H9 (cell line): ENCODE data around the gene PEMT. TPM values are rescaled to one million over a fixed set of nuclear protein-coding genes. Genes with fewer than 3 reads are reported as not detected.

ENCODE experiments used
- DNase-seq: peaks from one replicate; pipeline ENCODE4 v3.0.0-alpha.2; 2017
- H2AFZ ChIP-seq: one replicate; pipeline ENCODE4 v1.6.1; 2013; ENCODE audit warnings: mild to moderate bottlenecking, low read length, control low read depth, moderate library complexity
- H2AK5ac ChIP-seq: 2 replicates; pipeline ENCODE4 v1.6.1; 2013; ENCODE audit warnings: low read length, control low read depth, mixed read lengths; ENCODE audit not compliant: insufficient read length
- H2BK120ac ChIP-seq: one replicate; pipeline ENCODE4 v1.6.1; 2013; ENCODE audit warnings: low read depth, mild to moderate bottlenecking, low read length, control low read depth, inconsistent platforms; ENCODE audit not compliant: poor library complexity, severe bottlenecking
- H2BK12ac ChIP-seq: 2 replicates; pipeline ENCODE4 v1.6.1; 2013; ENCODE audit warnings: low read length, control low read depth, mixed read lengths, low read depth; ENCODE audit not compliant: insufficient read length
- H2BK15ac ChIP-seq: 2 replicates; pipeline ENCODE4 v1.6.1; 2013; ENCODE audit warnings: low read depth, low read length, control low read depth
- H2BK20ac ChIP-seq: one replicate; pipeline ENCODE4 v1.6.1; 2013; ENCODE audit warnings: low read depth, mild to moderate bottlenecking, low read length, control low read depth, inconsistent platforms; ENCODE audit not compliant: poor library complexity, severe bottlenecking
- H2BK5ac ChIP-seq: 2 replicates; pipeline ENCODE4 v1.6.1; 2013; ENCODE audit warnings: low read length, control low read depth, mixed read lengths; ENCODE audit not compliant: insufficient read length
- H3K14ac ChIP-seq: 2 replicates; pipeline ENCODE4 v1.6.1; 2013; ENCODE audit warnings: low read length, control low read depth; ENCODE audit not compliant: insufficient read depth
- H3K18ac ChIP-seq: 2 replicates; pipeline ENCODE4 v1.6.1; 2013; ENCODE audit warnings: low read depth, mild to moderate bottlenecking, mixed read lengths, low read length, control low read depth; ENCODE audit not compliant: insufficient read length
- H3K23ac ChIP-seq: 2 replicates; pipeline ENCODE4 v1.6.1; 2013; ENCODE audit warnings: low read length, control low read depth, mixed read lengths, low read depth; ENCODE audit not compliant: insufficient read length
- H3K23me2 ChIP-seq: 2 replicates; pipeline ENCODE4 v1.6.1; 2013; ENCODE audit warnings: low read depth, mild to moderate bottlenecking, mixed read lengths, low read length, control low read depth; ENCODE audit not compliant: insufficient read length, poor library complexity, severe bottlenecking
- H3K27ac ChIP-seq: 2 replicates; pipeline ENCODE4 v1.5.1; 2013; ENCODE audit warnings: low read length, control low read depth, mixed read lengths, low read depth; ENCODE audit not compliant: insufficient read length
- H3K27me3 ChIP-seq: 2 replicates; pipeline ENCODE4 v1.6.1; 2013; ENCODE audit warnings: low read length, control low read depth, inconsistent platforms; ENCODE audit not compliant: insufficient read depth
- H3K4ac ChIP-seq: 2 replicates; pipeline ENCODE4 v1.6.1; 2013; ENCODE audit warnings: low read depth, mild to moderate bottlenecking, control low read depth, inconsistent platforms, low read length, moderate library complexity
- H3K4me1 ChIP-seq: 2 replicates; pipeline ENCODE4 v1.6.1; 2013; ENCODE audit warnings: low read length, control low read depth, inconsistent platforms; ENCODE audit not compliant: insufficient read depth
- H3K4me2 ChIP-seq: 2 replicates; pipeline ENCODE4 v1.6.1; 2013; ENCODE audit warnings: low read length, control low read depth, mixed read lengths; ENCODE audit not compliant: insufficient read length, insufficient read depth
- H3K56ac ChIP-seq: 2 replicates; pipeline ENCODE4 v1.6.1; 2013; ENCODE audit warnings: low read depth, mild to moderate bottlenecking, mixed read lengths, low read length, control low read depth; ENCODE audit not compliant: insufficient read length
- H3K79me1 ChIP-seq: 2 replicates; pipeline ENCODE4 v1.6.1; 2013; ENCODE audit warnings: low read depth, mild to moderate bottlenecking, moderate library complexity, low read length, control low read depth, inconsistent platforms; ENCODE audit not compliant: insufficient read depth, poor library complexity, severe bottlenecking
- H3K79me2 ChIP-seq: 2 replicates; pipeline ENCODE4 v1.6.1; 2013; ENCODE audit warnings: low read length, control low read depth, inconsistent platforms; ENCODE audit not compliant: insufficient read depth
- H3K9ac ChIP-seq: 2 replicates; pipeline ENCODE4 v1.6.1; 2013; ENCODE audit warnings: low read length, control low read depth, mixed read lengths; ENCODE audit not compliant: insufficient read length; ENCODE audit errors: extremely low read depth
- H3K9me3 ChIP-seq: one replicate; pipeline ENCODE4 v1.6.1; 2013; ENCODE audit warnings: low read depth, low read length, inconsistent platforms; ENCODE audit not compliant: control insufficient read depth
- H3T11ph ChIP-seq: one replicate; pipeline ENCODE4 v1.6.1; 2013; ENCODE audit warnings: mild to moderate bottlenecking, low read length, control low read depth, inconsistent platforms
- H4K20me1 ChIP-seq: one replicate; pipeline ENCODE4 v1.6.1; 2013; ENCODE audit not compliant: control insufficient read depth, insufficient read length, insufficient read depth
- H4K5ac ChIP-seq: 2 replicates; pipeline ENCODE4 v1.6.1; 2013; ENCODE audit warnings: low read depth, mild to moderate bottlenecking, mixed read lengths, low read length, control low read depth; ENCODE audit not compliant: insufficient read length
- H4K8ac ChIP-seq: replicated peaks from 2 replicates; pipeline ENCODE4 v1.6.1; 2013; ENCODE audit warnings: low read length, control low read depth, mixed read lengths, low read depth; ENCODE audit not compliant: insufficient read length
- H4K91ac ChIP-seq: 2 replicates; pipeline ENCODE4 v1.6.1; 2013; ENCODE audit warnings: low read depth, mild to moderate bottlenecking, moderate library complexity, mixed read lengths, low read length, control low read depth; ENCODE audit not compliant: insufficient read length
- H3K27ac Mint-ChIP-seq, 3 experiments: 2 replicates in 2 of 3; 3 replicates in 1 of 3; pipeline ENCODE4 v1.8.0; 2020 to 2021; ENCODE audit warnings: mixed read lengths in 3 of 3, mild to moderate bottlenecking in 1 of 3, moderate library complexity in 1 of 3
- H3K27me3 Mint-ChIP-seq: 2 replicates; pipeline ENCODE4 v1.8.0; 2021; ENCODE audit warnings: low read depth, mild to moderate bottlenecking, moderate library complexity, mixed read lengths
- H3K36me3 Mint-ChIP-seq, 3 experiments: 2 replicates in 2 of 3; 3 replicates in 1 of 3; pipeline ENCODE4 v1.8.0; 2020 to 2021; ENCODE audit warnings: low read depth in 3 of 3, mixed read lengths in 3 of 3; ENCODE audit not compliant: insufficient read depth in 1 of 3
- H3K4me1 Mint-ChIP-seq, 2 experiments: 2 replicates each; pipeline ENCODE4 v1.8.0; 2020; ENCODE audit warnings: mixed read lengths in 2 of 2
- H3K4me3 Mint-ChIP-seq, 2 experiments: 2 replicates in 1 of 2; 3 replicates in 1 of 2; pipeline ENCODE4 v1.8.0; 2020 to 2021; ENCODE audit warnings: mild to moderate bottlenecking in 2 of 2, mixed read lengths in 2 of 2, moderate library complexity in 1 of 2
- H3K9me3 Mint-ChIP-seq, 2 experiments: 2 replicates in 1 of 2; 3 replicates in 1 of 2; pipeline ENCODE4 v1.8.0; 2020; ENCODE audit warnings: mild to moderate bottlenecking in 2 of 2, mixed read lengths in 2 of 2, moderate library complexity in 1 of 2
- WGBS: extraction: QIAGEN DNeasy Blood & Tissue Kit; methylation state at CpG from one replicate; pipeline ENCODE4 v1.1.7; 2013; ENCODE audit warnings: missing lambda C conversion rate, low lambda C conversion rate, mixed read lengths; ENCODE audit not compliant: insufficient read length; ENCODE audit errors: extremely low coverage; 5-methylcytosine and 5-hydroxymethylcytosine counted together
- total RNA-seq: library from RNA; stranded (reverse); gene quantifications from 2 replicates; pipeline ENCODE4 v1.2.1, GENCODE V29; 2021
- TF ChIP-seq, protein P1 (sequence below): fragments of 200-600 bp; sonication (generic); conservative IDR thresholded peaks from 3 replicates; pipeline ENCODE4 v1.8.0; 2021; ENCODE audit warnings: antibody characterized with exemption, mild to moderate bottlenecking

The PEMT gene
- total RNA-seq, 1 experiment from 2014 or later: 63.2 TPM

DNA sequence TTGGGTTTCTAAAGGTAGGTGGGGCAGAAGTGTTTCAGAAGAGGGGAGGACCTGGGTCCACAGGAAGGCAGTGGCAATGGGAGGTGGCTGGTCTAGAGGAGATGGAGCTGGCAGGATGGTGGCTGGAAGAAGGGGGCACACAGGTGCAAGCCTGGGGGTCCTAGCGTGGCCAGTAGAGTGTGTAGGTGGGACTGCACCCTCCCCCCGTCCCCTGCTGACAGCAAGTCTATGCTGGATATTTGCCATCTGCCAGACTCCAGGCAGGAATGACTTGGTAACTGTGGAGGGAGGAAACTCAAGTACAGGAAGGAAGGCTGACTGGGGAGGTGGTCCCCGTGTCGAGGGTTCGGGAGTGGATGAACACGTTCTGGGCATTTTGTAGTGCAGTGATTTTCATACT lies 106.1 kb downstream of the PEMT start:
- Histone ChIP-seq H3K79me2 (peaks cover 4% of the 10 kb centered on the region), H3K9ac (no peak overlapping the region), H3K27me3 (no peaks in the 10 kb centered on the region), H3K27ac (no peak overlapping the region), H2BK15ac (no peak overlapping the region), H4K91ac (no peak overlapping the region), H3T11ph (no peak overlapping the region), H2BK5ac (no peak overlapping the region), H3K18ac (no peak overlapping the region), H3K9me3 (no peaks in the 10 kb centered on the region), H3K23ac (no peak overlapping the region), H3K4me2 (no peak overlapping the region), H3K23me2 (no peaks in the 10 kb centered on the region), H3K56ac (no peak overlapping the region), H4K8ac (no peak overlapping the region), H2AK5ac (no peak overlapping the region), H3K79me1 (peaks cover 5% of the 10 kb centered on the region), H2AFZ (no peak overlapping the region), H2BK12ac (no peak overlapping the region), H3K4ac (no peak overlapping the region), H4K20me1 (no peaks in the 10 kb centered on the region), H3K14ac (no peak overlapping the region), H4K5ac (no peak overlapping the region), H3K4me1 (no peaks in the 10 kb centered on the region), H2BK20ac (no peak overlapping the region), H2BK120ac (no peak overlapping the region)
- WGBS: no CpG with 5 or more reads among the region's 6 CpGs
- TF ChIP-seq, protein P1, sequence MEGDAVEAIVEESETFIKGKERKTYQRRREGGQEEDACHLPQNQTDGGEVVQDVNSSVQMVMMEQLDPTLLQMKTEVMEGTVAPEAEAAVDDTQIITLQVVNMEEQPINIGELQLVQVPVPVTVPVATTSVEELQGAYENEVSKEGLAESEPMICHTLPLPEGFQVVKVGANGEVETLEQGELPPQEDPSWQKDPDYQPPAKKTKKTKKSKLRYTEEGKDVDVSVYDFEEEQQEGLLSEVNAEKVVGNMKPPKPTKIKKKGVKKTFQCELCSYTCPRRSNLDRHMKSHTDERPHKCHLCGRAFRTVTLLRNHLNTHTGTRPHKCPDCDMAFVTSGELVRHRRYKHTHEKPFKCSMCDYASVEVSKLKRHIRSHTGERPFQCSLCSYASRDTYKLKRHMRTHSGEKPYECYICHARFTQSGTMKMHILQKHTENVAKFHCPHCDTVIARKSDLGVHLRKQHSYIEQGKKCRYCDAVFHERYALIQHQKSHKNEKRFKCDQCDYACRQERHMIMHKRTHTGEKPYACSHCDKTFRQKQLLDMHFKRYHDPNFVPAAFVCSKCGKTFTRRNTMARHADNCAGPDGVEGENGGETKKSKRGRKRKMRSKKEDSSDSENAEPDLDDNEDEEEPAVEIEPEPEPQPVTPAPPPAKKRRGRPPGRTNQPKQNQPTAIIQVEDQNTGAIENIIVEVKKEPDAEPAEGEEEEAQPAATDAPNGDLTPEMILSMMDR: no peak
- Mint-ChIP-seq H3K4me3 (no peak overlapping the region), H3K4me1 (peaks cover 0 to 3% of the 10 kb centered on the region in 2 experiments; a peak in 1 of 4 replicates), H3K9me3 (peaks cover 0 to 7% of the 10 kb centered on the region in 2 experiments; a peak in 2 of 5 replicates), H3K36me3 (peaks cover 22 to 51% (median 41%) of the 10 kb centered on the region in 3 experiments), H3K27me3 (no peaks in the 10 kb centered on the region; the same call in 1 of the 2 replicates), H3K27ac (peak overlapping the region in 2 of 3 experiments; percentile 9 to 63; a peak in 3 of 7 replicates)
- no peak for DNase-seq
